Smooth muscle cell (in vitro differentiated cells): ENCODE data around the gene DPH2. TPM values are rescaled to one million over a fixed set of nuclear protein-coding genes. Genes with fewer than 3 reads are reported as not detected.

Experiments used
- DNase-seq: peaks from one replicate; lab custom pipeline; 2025; ENCODE audit not compliant: unreplicated experiment; lab: John Stamatoyannopoulos, UW
- H2AFZ ChIP-seq: fragments of 200-600 bp; sonication (generic); 2 replicates; pipeline ENCODE4 v1.6.0; 2016; ENCODE audit warnings: antibody characterized with exemption, low read depth, mild to moderate bottlenecking
- H3F3A ChIP-seq: fragments of 200-600 bp; sonication (generic); 2 replicates; pipeline ENCODE4 v1.6.0; 2017; ENCODE audit warnings: antibody characterized with exemption, low read depth
- H3K27ac ChIP-seq: fragments of 200-600 bp; sonication (generic); 2 replicates; pipeline ENCODE4 v1.5.1; 2016; ENCODE audit warnings: low read depth, mild to moderate bottlenecking
- H3K27me3 ChIP-seq: fragments of 200-600 bp; sonication (generic); 2 replicates; pipeline ENCODE4 v1.6.1; 2016; ENCODE audit warnings: low read depth, mild to moderate bottlenecking
- H3K36me3 ChIP-seq: fragments of 200-600 bp; sonication (generic); 2 replicates; pipeline ENCODE4 v1.5.1; 2016; ENCODE audit warnings: low read depth
- H3K4me1 ChIP-seq: fragments of 200-600 bp; sonication (generic); 2 replicates; pipeline ENCODE4 v1.5.1; 2016; ENCODE audit warnings: low read depth
- H3K4me2 ChIP-seq: fragments of 200-600 bp; sonication (generic); 2 replicates; pipeline ENCODE4 v1.6.0; 2016; ENCODE audit warnings: mild to moderate bottlenecking
- H3K4me3 ChIP-seq: fragments of 200-600 bp; sonication (generic); 2 replicates; pipeline ENCODE4 v1.5.1; 2016; ENCODE audit warnings: mild to moderate bottlenecking
- H3K79me2 ChIP-seq: fragments of 200-600 bp; sonication (generic); 2 replicates; pipeline ENCODE4 v1.6.0; 2016; ENCODE audit warnings: low read depth, mild to moderate bottlenecking
- H3K9ac ChIP-seq: fragments of 200-600 bp; sonication (generic); 2 replicates; pipeline ENCODE4 v1.6.0; 2016; ENCODE audit warnings: low read depth
- H3K9me3 ChIP-seq: fragments of 200-600 bp; sonication (generic); replicated peaks from 2 replicates; pipeline ENCODE4 v1.5.1; 2016; ENCODE audit warnings: low read depth
- H4K20me1 ChIP-seq: fragments of 200-600 bp; sonication (generic); 2 replicates; pipeline ENCODE4 v1.6.0; 2016; ENCODE audit warnings: low read depth
- WGBS: methylation state at CpG from one replicate; pipeline ENCODE4 v1.1.7; 2016; ENCODE audit warnings: low lambda C conversion rate; 5-methylcytosine and 5-hydroxymethylcytosine counted together
- polyA plus RNA-seq: library from polyadenylated mRNA; unstranded; fragments of >200 nt; fragmentation: Nextera tagmentation; extraction: Ambion mirVana; gene quantifications from 2 replicates; pipeline ENCODE4 v1.2.1, GENCODE V29; 2016
- total RNA-seq: library from RNA; depleted of rRNA; stranded (reverse); fragments of >200 nt; gene quantifications from 2 replicates; pipeline ENCODE4 v1.2.3, GENCODE V29; 2014
- TF ChIP-seq, protein P1 (sequence below): fragments of 200-600 bp; sonication (generic); IDR thresholded peaks from 2 replicates; pipeline ENCODE4 v1.5.1; 2017; ENCODE audit warnings: borderline replicate concordance, mild to moderate bottlenecking, antibody characterized with exemption; ENCODE audit not compliant: insufficient read depth, poor library complexity, severe bottlenecking

DPH2 gene
- total and polyA plus RNA-seq, 2 experiments from 2014 or later, result 20.3 to 23.5 TPM

DNA sequence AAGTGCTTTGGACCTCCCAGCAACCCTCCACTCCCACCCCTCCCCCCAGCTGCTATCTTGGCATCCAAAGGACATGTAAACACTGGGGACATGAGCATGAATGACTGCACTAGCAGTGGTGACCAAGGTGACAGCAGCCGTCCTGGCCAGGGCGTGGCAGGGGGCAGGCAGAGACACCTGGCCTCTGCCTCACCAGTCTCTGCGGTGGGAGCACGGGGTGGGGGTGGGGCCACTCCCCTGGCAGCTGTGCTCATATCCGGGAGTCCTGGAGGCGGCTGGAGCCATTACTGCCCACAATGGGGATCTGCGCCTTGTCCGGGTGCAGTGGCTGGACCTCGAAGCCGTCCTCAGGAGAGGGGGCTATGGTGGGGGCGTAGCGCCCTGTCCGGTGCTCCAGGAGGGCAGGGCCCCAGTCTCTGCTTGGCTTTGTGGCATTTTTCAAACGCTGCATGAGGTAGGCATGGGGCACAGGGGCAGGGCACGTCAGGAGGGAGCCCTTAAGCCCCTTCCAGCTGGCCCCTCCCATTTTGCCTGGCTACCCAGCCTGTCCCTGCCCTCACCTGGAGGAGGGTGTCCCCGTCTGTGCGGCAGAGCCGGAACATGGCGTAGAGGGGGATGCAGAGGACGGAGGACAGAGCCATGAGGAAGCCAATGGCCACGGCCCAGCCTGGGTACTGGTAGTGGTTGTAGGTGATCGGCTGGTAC is 27.6 kb downstream of the DPH2 start:
- H3K79me2 ChIP-seq, result no peaks in the 10 kb centered on the region
- H3K36me3 ChIP-seq, result no peaks in the 10 kb centered on the region
- DNase-seq, result no peak
- H3K4me3 ChIP-seq, result no peak overlapping the region
- no peaks in the 10 kb centered on the region for H3K9me3 ChIP-seq
- H3F3A ChIP-seq, result peaks cover 6% of the 10 kb centered on the region
- no peaks in the 10 kb centered on the region for H4K20me1 ChIP-seq
- H3K4me1 ChIP-seq, result peaks cover 5% of the 10 kb centered on the region
- H3K27me3 ChIP-seq, result no peaks in the 10 kb centered on the region
- no peak overlapping the region for H3K9ac ChIP-seq
- H2AFZ ChIP-seq, result no peak overlapping the region
- H3K4me2 ChIP-seq, result no peak overlapping the region
- 91% methylated on average over 22 of the region's 22 CpGs for WGBS
- H3K27ac ChIP-seq, result no peak overlapping the region
- TF ChIP-seq, protein P1, sequence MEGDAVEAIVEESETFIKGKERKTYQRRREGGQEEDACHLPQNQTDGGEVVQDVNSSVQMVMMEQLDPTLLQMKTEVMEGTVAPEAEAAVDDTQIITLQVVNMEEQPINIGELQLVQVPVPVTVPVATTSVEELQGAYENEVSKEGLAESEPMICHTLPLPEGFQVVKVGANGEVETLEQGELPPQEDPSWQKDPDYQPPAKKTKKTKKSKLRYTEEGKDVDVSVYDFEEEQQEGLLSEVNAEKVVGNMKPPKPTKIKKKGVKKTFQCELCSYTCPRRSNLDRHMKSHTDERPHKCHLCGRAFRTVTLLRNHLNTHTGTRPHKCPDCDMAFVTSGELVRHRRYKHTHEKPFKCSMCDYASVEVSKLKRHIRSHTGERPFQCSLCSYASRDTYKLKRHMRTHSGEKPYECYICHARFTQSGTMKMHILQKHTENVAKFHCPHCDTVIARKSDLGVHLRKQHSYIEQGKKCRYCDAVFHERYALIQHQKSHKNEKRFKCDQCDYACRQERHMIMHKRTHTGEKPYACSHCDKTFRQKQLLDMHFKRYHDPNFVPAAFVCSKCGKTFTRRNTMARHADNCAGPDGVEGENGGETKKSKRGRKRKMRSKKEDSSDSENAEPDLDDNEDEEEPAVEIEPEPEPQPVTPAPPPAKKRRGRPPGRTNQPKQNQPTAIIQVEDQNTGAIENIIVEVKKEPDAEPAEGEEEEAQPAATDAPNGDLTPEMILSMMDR, result no peak

GRCh38 chr1:43998000-43998378 is 28.2 kb downstream of the DPH2 start:
- Histone ChIP-seq H3K27ac (no peak overlapping the region), H3K4me1 (peaks cover 5% of the 10 kb centered on the region), H4K20me1 (no peaks in the 10 kb centered on the region), H3K9ac (no peak overlapping the region), H3K36me3 (no peaks in the 10 kb centered on the region), H3K4me3 (no peak overlapping the region), H3K79me2 (no peaks in the 10 kb centered on the region), H3K4me2 (no peak overlapping the region), H3K9me3 (no peaks in the 10 kb centered on the region), H2AFZ (no peak overlapping the region), H3K27me3 (no peaks in the 10 kb centered on the region), H3F3A (peaks cover under 1% of the 10 kb centered on the region)
- 93% methylated on average over 11 of the region's 11 CpGs for WGBS
- DNase-seq, result no peak
- TF ChIP-seq, protein P1, result no peak

- Histone ChIP-seq H4K20me1 (no peaks in the 10 kb centered on the region), H3K9me3 (no peaks in the 10 kb centered on the region), H3K36me3 (no peaks in the 10 kb centered on the region), H3K27me3 (no peaks in the 10 kb centered on the region), H3K4me3 (no peak overlapping the region), H3K4me1 (peaks cover 5% of the 10 kb centered on the region), H3K4me2 (no peak overlapping the region), H3K27ac (no peak overlapping the region), H3F3A (no peaks in the 10 kb centered on the region), H2AFZ (no peak overlapping the region), H3K9ac (no peak overlapping the region), H3K79me2 (no peaks in the 10 kb centered on the region)
- WGBS, result 96% methylated on average over 8 of the region's 8 CpGs
- no peak for DNase-seq
- TF ChIP-seq, protein P1, result no peak
Observed at GRCh38 chr1:43999455-43999854, 29.6 kb downstream of the DPH2 start.

GRCh38 chr1:44000122-44000665 is 30.4 kb downstream of the DPH2 start:
- Histone ChIP-seq H3F3A (no peaks in the 10 kb centered on the region), H3K4me1 (peaks cover 5% of the 10 kb centered on the region), H3K27me3 (no peaks in the 10 kb centered on the region), H3K9ac (no peak overlapping the region), H3K27ac (no peak overlapping the region), H3K36me3 (no peaks in the 10 kb centered on the region), H3K9me3 (no peaks in the 10 kb centered on the region), H4K20me1 (no peaks in the 10 kb centered on the region), H3K79me2 (no peaks in the 10 kb centered on the region), H3K4me3 (no peak overlapping the region), H3K4me2 (no peak overlapping the region), H2AFZ (no peak overlapping the region)
- DNase-seq, result no peak
- 94% methylated on average over 8 of the region's 8 CpGs for WGBS
- TF ChIP-seq, protein P1, result no peak
